Neuronal stem cell (in vitro differentiated cells): ENCODE data around the gene LDHD.

Source experiments
- DNase-seq: peaks from one replicate; pipeline ENCODE4 v3.0.0-alpha.2; 2013; ENCODE audit warnings: low spot score
- H2AFZ ChIP-seq: one replicate; pipeline ENCODE4 v1.6.1; 2013; ENCODE audit warnings: mild to moderate bottlenecking, low read length, inconsistent platforms
- H2AK5ac ChIP-seq: 2 replicates; pipeline ENCODE4 v1.6.1; 2013; ENCODE audit warnings: low read depth, mild to moderate bottlenecking, inconsistent platforms, low read length, moderate library complexity, mixed read lengths
- H2BK120ac ChIP-seq: 2 replicates; pipeline ENCODE4 v1.6.1; 2013; ENCODE audit warnings: low read depth, mild to moderate bottlenecking, inconsistent platforms, low read length, moderate library complexity, mixed read lengths
- H2BK12ac ChIP-seq: one replicate; pipeline ENCODE4 v1.6.1; 2013; ENCODE audit warnings: low read length, inconsistent platforms
- H2BK15ac ChIP-seq: 2 replicates; pipeline ENCODE4 v1.6.1; 2013; ENCODE audit warnings: mild to moderate bottlenecking, low read length, inconsistent platforms, mixed read lengths
- H2BK5ac ChIP-seq: one replicate; pipeline ENCODE4 v1.6.1; 2013; ENCODE audit warnings: inconsistent platforms, mild to moderate bottlenecking, low read length, moderate library complexity
- H3K14ac ChIP-seq: one replicate; pipeline ENCODE4 v1.6.1; 2013; ENCODE audit warnings: low read length, inconsistent platforms
- H3K18ac ChIP-seq: 2 replicates; pipeline ENCODE4 v1.6.1; 2013; ENCODE audit warnings: low read length, inconsistent platforms
- H3K23ac ChIP-seq: 2 replicates; pipeline ENCODE4 v1.6.1; 2013; ENCODE audit warnings: low read depth, mild to moderate bottlenecking, mixed read lengths, low read length, inconsistent platforms; ENCODE audit not compliant: poor library complexity
- H3K27ac ChIP-seq: replicated peaks from 3 replicates; pipeline ENCODE4 v1.5.1; 2013; ENCODE audit warnings: low read length, inconsistent platforms
- H3K27me3 ChIP-seq, 3 experiments: 2 replicates each; pipeline ENCODE4 v1.6.1; 2013; ENCODE audit warnings: low read length in 3 of 3, mild to moderate bottlenecking in 2 of 3, inconsistent platforms in 1 of 3, low read depth in 1 of 3, mixed read lengths in 1 of 3, moderate library complexity in 1 of 3; ENCODE audit not compliant: control insufficient read depth in 3 of 3, insufficient read depth in 3 of 3
- H3K36me3 ChIP-seq, 2 donors: replicated peaks in 1 of 2; 2 replicates each; pipeline ENCODE4 v1.6.1; 2013; ENCODE audit warnings: low read length in 2 of 2; ENCODE audit not compliant: control insufficient read depth in 2 of 2, insufficient read depth in 2 of 2
- H3K4ac ChIP-seq: 2 replicates; pipeline ENCODE4 v1.6.1; 2013; ENCODE audit warnings: inconsistent platforms, mild to moderate bottlenecking, low read length, moderate library complexity
- H3K4me1 ChIP-seq, 2 donors: 1 replicate in 1 of 2; 2 replicates in 1 of 2; pipeline ENCODE4 v1.6.1; 2013; ENCODE audit warnings: low read length in 2 of 2, low read depth in 1 of 2; ENCODE audit not compliant: control insufficient read depth in 2 of 2, insufficient read depth in 1 of 2
- H3K4me2 ChIP-seq: one replicate; pipeline ENCODE4 v1.6.1; 2013; ENCODE audit warnings: mild to moderate bottlenecking, low read length, inconsistent platforms; ENCODE audit not compliant: insufficient read depth, poor library complexity, severe bottlenecking
- H3K4me3 ChIP-seq, 2 donors: 2 replicates each; pipeline ENCODE4 v1.5.1; 2013; ENCODE audit warnings: low read length in 2 of 2, mild to moderate bottlenecking in 2 of 2, inconsistent platforms in 1 of 2, moderate library complexity in 1 of 2
- H3K79me1 ChIP-seq: one replicate; pipeline ENCODE4 v1.6.1; 2013; ENCODE audit warnings: low read depth, mild to moderate bottlenecking, inconsistent platforms, low read length, moderate library complexity
- H3K9ac ChIP-seq: one replicate; pipeline ENCODE4 v1.6.1; 2013; ENCODE audit warnings: mild to moderate bottlenecking, low read depth, low read length, inconsistent platforms; ENCODE audit not compliant: poor library complexity
- H3K9me3 ChIP-seq, 2 donors: replicated peaks in 1 of 2; 2 replicates each; pipeline versions ENCODE3 to v1.6.1; 2013; ENCODE audit warnings: low read length in 2 of 2, mild to moderate bottlenecking in 2 of 2, inconsistent platforms in 1 of 2, low read depth in 1 of 2, mixed read lengths in 1 of 2, moderate library complexity in 1 of 2; ENCODE audit not compliant: control insufficient read depth in 2 of 2, insufficient read depth in 1 of 2
- H4K8ac ChIP-seq: one replicate; pipeline ENCODE4 v1.6.1; 2013; ENCODE audit warnings: low read depth, mild to moderate bottlenecking, inconsistent platforms, low read length, moderate library complexity
- H4K91ac ChIP-seq: one replicate; pipeline ENCODE4 v1.6.1; 2013; ENCODE audit warnings: low read length, low read depth, mild to moderate bottlenecking, inconsistent platforms; ENCODE audit not compliant: poor library complexity
- WGBS, 2 donors: extraction: QIAGEN DNeasy Blood & Tissue Kit; methylation state at CpG; one replicate each; pipeline ENCODE4 v1.1.7; 2013; ENCODE audit warnings: missing lambda C conversion rate in 2 of 2, mixed read lengths in 1 of 2; ENCODE audit not compliant: insufficient read length in 2 of 2, insufficient replicate concordance in 1 of 2; ENCODE audit errors: extremely low coverage in 2 of 2; 5-methylcytosine and 5-hydroxymethylcytosine counted together

LDHD gene

DNA sequence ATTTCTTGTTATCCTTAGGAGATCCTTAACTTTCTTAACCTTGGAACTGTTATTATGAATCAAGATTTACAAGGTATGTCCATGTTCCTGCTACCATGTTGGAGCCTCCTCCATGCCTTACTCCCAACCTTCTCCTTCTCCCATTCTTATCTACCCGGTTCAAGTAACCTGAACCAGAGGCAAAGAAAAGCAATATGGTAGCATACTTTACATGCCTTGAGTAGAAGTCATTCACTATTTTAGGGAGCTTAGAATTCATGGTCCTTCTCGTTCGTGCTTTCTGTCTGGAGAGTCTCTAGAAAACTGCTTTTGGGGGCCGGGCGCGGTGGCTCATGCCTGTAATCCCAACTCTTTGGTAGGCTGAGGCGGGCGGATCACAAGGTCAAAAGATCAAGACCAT lies 37.7 kb downstream of the LDHD start:
- no peaks in the 10 kb centered on the region for H3K36me3 ChIP-seq
- H3K27ac ChIP-seq: no peak overlapping the region
- peaks cover 0 to 11% of the 10 kb centered on the region in 2 donors for H3K4me1 ChIP-seq
- H3K4ac ChIP-seq: no peak overlapping the region
- H3K9ac ChIP-seq: no peak overlapping the region
- H3K23ac ChIP-seq: no peak overlapping the region
- no peak overlapping the region for H2BK15ac ChIP-seq
- no peak overlapping the region for H3K14ac ChIP-seq
- peaks cover 12% of the 10 kb centered on the region for H3K79me1 ChIP-seq
- H3K27me3 ChIP-seq: no peaks in the 10 kb centered on the region
- H4K8ac ChIP-seq: no peak overlapping the region
- WGBS, 2 donors: no CpG with 5 or more reads among the region's 8 CpGs
- H3K18ac ChIP-seq: no peak overlapping the region
- no peak overlapping the region for H3K4me2 ChIP-seq
- no peak overlapping the region for H2AFZ ChIP-seq
- peaks cover 0 to 7% of the 10 kb centered on the region in 2 donors for H3K9me3 ChIP-seq
- no peak overlapping the region for H2BK5ac ChIP-seq
- no peak overlapping the region for H2BK120ac ChIP-seq
- no peak overlapping the region for H4K91ac ChIP-seq
- no peak overlapping the region for H2BK12ac ChIP-seq
- no peak for DNase-seq
- no peak overlapping the region for H3K4me3 ChIP-seq
- no peak overlapping the region for H2AK5ac ChIP-seq

GRCh38 chr16:75075688-75076268 lies 40.8 kb downstream of the LDHD start:
- no peak overlapping the region for H3K4ac ChIP-seq
- H3K27me3 ChIP-seq: no peaks in the 10 kb centered on the region
- H3K4me2 ChIP-seq: no peak overlapping the region
- H3K18ac ChIP-seq: no peak overlapping the region
- H2BK120ac ChIP-seq: no peak overlapping the region
- no peak overlapping the region for H2AFZ ChIP-seq
- no peak overlapping the region for H3K4me3 ChIP-seq
- no peak overlapping the region for H2AK5ac ChIP-seq
- H4K8ac ChIP-seq: no peak overlapping the region
- no peak overlapping the region for H2BK12ac ChIP-seq
- no peak overlapping the region for H3K14ac ChIP-seq
- H3K79me1 ChIP-seq: peaks cover 6% of the 10 kb centered on the region
- WGBS, 2 donors: no CpG with 5 or more reads among the region's 3 CpGs
- no peak overlapping the region for H3K23ac ChIP-seq
- DNase-seq: no peak
- no peaks in the 10 kb centered on the region for H3K36me3 ChIP-seq
- no peak overlapping the region for H3K9ac ChIP-seq
- no peak overlapping the region for H2BK15ac ChIP-seq
- H4K91ac ChIP-seq: no peak overlapping the region
- peaks cover 0 to 6% of the 10 kb centered on the region in 2 donors for H3K4me1 ChIP-seq
- H3K27ac ChIP-seq: no peak overlapping the region
- peaks cover 0 to 7% of the 10 kb centered on the region in 2 donors for H3K9me3 ChIP-seq
- no peak overlapping the region for H2BK5ac ChIP-seq

DNA sequence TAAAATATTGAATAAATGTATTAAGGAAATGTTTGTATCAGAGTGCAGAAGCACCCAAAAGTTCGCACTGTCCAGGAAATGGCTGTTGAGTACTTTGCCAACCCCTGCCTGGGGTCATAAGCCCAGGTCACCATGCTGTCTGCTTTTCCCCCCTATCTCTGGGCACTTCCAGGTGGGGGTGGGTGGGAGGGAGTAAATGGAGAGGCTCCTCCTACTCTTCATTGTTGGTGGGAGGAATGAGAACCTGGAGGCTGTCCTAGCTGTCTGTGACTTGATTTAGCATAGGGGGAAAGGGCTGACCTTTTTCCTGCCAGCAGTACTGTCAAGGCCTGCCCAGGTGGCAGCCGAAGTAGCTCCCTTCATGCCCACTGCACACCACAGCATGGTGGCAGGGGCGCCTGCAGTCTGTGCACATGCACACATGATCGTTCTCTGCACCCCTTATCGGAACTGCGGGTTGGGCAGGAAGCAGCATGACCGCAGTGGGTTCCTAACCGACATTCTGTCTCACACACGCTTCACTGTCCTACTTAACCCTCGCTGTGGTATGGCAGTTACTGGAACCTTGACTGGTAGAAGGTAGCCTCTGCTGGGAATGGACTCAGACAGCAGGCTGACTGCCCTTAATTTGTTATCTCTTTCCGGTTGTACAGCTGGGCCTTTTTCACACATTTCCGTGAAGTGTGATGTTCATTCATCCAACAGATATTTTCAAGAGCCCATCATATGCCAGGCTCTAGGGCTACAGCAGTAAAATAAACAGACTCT lies 41.5 kb downstream of the LDHD start:
- H3K36me3 ChIP-seq: no peaks in the 10 kb centered on the region
- no peak overlapping the region for H2BK15ac ChIP-seq
- no peak overlapping the region for H3K9ac ChIP-seq
- no peak overlapping the region for H3K14ac ChIP-seq
- peak overlapping the region in 1 of 2 donors; percentile 26 for H3K4me3 ChIP-seq
- H3K27me3 ChIP-seq: no peaks in the 10 kb centered on the region
- no peak overlapping the region for H2AK5ac ChIP-seq
- no peak overlapping the region for H2AFZ ChIP-seq
- no peak overlapping the region for H2BK12ac ChIP-seq
- DNase-seq: no peak
- no peak overlapping the region for H4K91ac ChIP-seq
- H3K79me1 ChIP-seq: peaks cover 6% of the 10 kb centered on the region
- peak overlapping the region; percentile 19 for H4K8ac ChIP-seq
- H3K9me3 ChIP-seq: peaks cover 0 to 7% of the 10 kb centered on the region in 2 donors
- H3K4me1 ChIP-seq: peaks cover 0 to 6% of the 10 kb centered on the region in 2 donors
- WGBS, 2 donors: no CpG with 5 or more reads among the region's 12 CpGs
- peak overlapping the region; percentile 72 for H3K18ac ChIP-seq
- no peak overlapping the region for H3K4ac ChIP-seq
- peak overlapping the region; percentile 12 for H3K23ac ChIP-seq
- no peak overlapping the region for H3K27ac ChIP-seq
- no peak overlapping the region for H2BK120ac ChIP-seq
- no peak overlapping the region for H2BK5ac ChIP-seq
- H3K4me2 ChIP-seq: no peak overlapping the region

- H4K8ac ChIP-seq: peak overlapping the region; percentile 56
Measured at GRCh38 chr16:75074304-75074793, 42.2 kb downstream of the LDHD start.

More at GRCh38 chr16:75074304-75074793, 42.2 kb downstream of the LDHD start:
- Histone ChIP-seq H3K4me3 (no peak overlapping the region), H3K9ac (no peak overlapping the region), H3K4me2 (no peak overlapping the region), H3K79me1 (peaks cover 6% of the 10 kb centered on the region), H2BK120ac (no peak overlapping the region), H2BK5ac (no peak overlapping the region), H3K14ac (peak overlapping the region; percentile 73), H3K9me3 (peaks cover 0 to 7% of the 10 kb centered on the region in 2 donors), H2BK12ac (no peak overlapping the region), H2BK15ac (no peak overlapping the region), H3K36me3 (no peaks in the 10 kb centered on the region), H2AK5ac (no peak overlapping the region), H3K27ac (no peak overlapping the region), H2AFZ (no peak overlapping the region), H3K18ac (peak overlapping the region; percentile 76), H3K4ac (no peak overlapping the region), H3K27me3 (no peaks in the 10 kb centered on the region), H3K4me1 (peaks cover 0 to 6% of the 10 kb centered on the region in 2 donors), H3K23ac (peak overlapping the region; percentile 87), H4K91ac (no peak overlapping the region)
- no CpG with 5 or more reads among the region's 4 CpGs for WGBS, 2 donors
- DNase-seq: no peak
